SU-DHL-6 (cell line): ENCODE data around the gene FHOD3.

ENCODE experiments used
- H2AFZ ChIP-seq: fragments of 200-600 bp; sonication (generic); 2 replicates; pipeline ENCODE4 v1.6.1; 2014; ENCODE audit warnings: low read depth, mild to moderate bottlenecking, moderate library complexity, mixed read lengths, antibody characterized with exemption, low read length; ENCODE audit not compliant: severe bottlenecking
- H3F3A ChIP-seq: fragments of 200-600 bp; shearing (Covaris generic); 2 replicates; pipeline ENCODE4 v1.6.0; 2016; ENCODE audit warnings: antibody characterized with exemption, mild to moderate bottlenecking; ENCODE audit not compliant: insufficient read depth
- H3K27ac ChIP-seq: fragments of 200-600 bp; sonication (generic); 2 replicates; pipeline ENCODE4 v1.5.1; 2016; ENCODE audit warnings: low read depth, mild to moderate bottlenecking, low read length, moderate library complexity, mixed read lengths
- H3K27me3 ChIP-seq: fragments of 200-600 bp; sonication (generic), shearing (Covaris generic); 2 replicates; pipeline ENCODE4 v1.6.0; 2014; ENCODE audit warnings: mild to moderate bottlenecking, low read length
- H3K36me3 ChIP-seq: fragments of 200-600 bp; sonication (generic); 2 replicates; pipeline ENCODE4 v1.6.1; 2014; ENCODE audit warnings: mild to moderate bottlenecking, low read length, mixed read lengths
- H3K4me2 ChIP-seq: fragments of 300-600, 200-600 bp; shearing (Covaris generic), sonication (generic); 2 replicates; pipeline ENCODE4 v1.6.0; 2014; ENCODE audit warnings: low read length, low read depth, mild to moderate bottlenecking; ENCODE audit not compliant: poor library complexity, severe bottlenecking
- H3K4me3 ChIP-seq: fragments of 200-600 bp; sonication (generic); 2 replicates; pipeline ENCODE4 v1.5.1; 2014; ENCODE audit warnings: antibody characterized with exemption, low read length, mild to moderate bottlenecking, mixed read lengths; ENCODE audit not compliant: insufficient read depth, poor library complexity, severe bottlenecking
- H3K79me2 ChIP-seq: fragments of 200-600 bp; sonication (generic); 2 replicates; pipeline ENCODE4 v1.6.1; 2014; ENCODE audit warnings: mild to moderate bottlenecking, low read length, moderate library complexity; ENCODE audit not compliant: insufficient read depth
- H3K9ac ChIP-seq: fragments of 200-600 bp; sonication (generic); 2 replicates; pipeline ENCODE4 v1.7.0; 2014; ENCODE audit warnings: mild to moderate bottlenecking, low read length
- H3K9me2 ChIP-seq: fragments of 200-600 bp; sonication (generic); replicated peaks from 2 replicates; pipeline ENCODE4 v1.6.1; 2014; ENCODE audit warnings: low read length; ENCODE audit not compliant: insufficient read depth
- H3K9me3 ChIP-seq: fragments of 200-600 bp; sonication (generic); 2 replicates; pipeline ENCODE4 v1.6.1; 2014; ENCODE audit warnings: low read length, mixed read lengths; ENCODE audit not compliant: insufficient read depth
- H4K20me1 ChIP-seq: fragments of 200-600 bp; sonication (generic); 2 replicates; pipeline ENCODE4 v1.6.1; 2014; ENCODE audit warnings: low read depth, mild to moderate bottlenecking, antibody characterized with exemption, low read length, moderate library complexity, mixed read lengths
- CTCF ChIP-seq: fragments of 200-600 bp; sonication (generic); IDR thresholded peaks from one replicate; pipeline ENCODE4 v1.5.1; 2017; ENCODE audit warnings: antibody characterized with exemption, mild to moderate bottlenecking, low read length, moderate library complexity; ENCODE audit not compliant: insufficient read depth, poor library complexity, severe bottlenecking
- EZH2phosphoT487 ChIP-seq: fragments of 200-600 bp; sonication (generic), shearing (Covaris generic); conservative IDR thresholded peaks from 2 replicates; pipeline ENCODE4 v1.6.1; 2018; ENCODE audit warnings: mild to moderate bottlenecking, antibody characterized with exemption, low read length, moderate library complexity, mixed read lengths

FHOD3 gene

GRCh38 chr18:36288689-36289088 is 8.8 kb upstream of the FHOD3 start:
- Histone ChIP-seq H4K20me1 (no peaks in the 10 kb centered on the region), H3K36me3 (no peaks in the 10 kb centered on the region), H3K9ac (no peak overlapping the region), H3K9me3 (no peaks in the 10 kb centered on the region), H3F3A (no peaks in the 10 kb centered on the region), H3K79me2 (no peaks in the 10 kb centered on the region), H2AFZ (no peak overlapping the region), H3K4me2 (no peak overlapping the region), H3K27me3 (no peaks in the 10 kb centered on the region), H3K4me3 (no peak overlapping the region), H3K27ac (no peak overlapping the region), H3K9me2 (no peaks in the 10 kb centered on the region)
- no peak for TF ChIP-seq CTCF
- no peak for TF ChIP-seq EZH2phosphoT487

GRCh38 chr18:36294031-36294430 is 3.5 kb upstream of the FHOD3 start:
- no peaks in the 10 kb centered on the region for H3K79me2 ChIP-seq
- no peak overlapping the region for H3K27ac ChIP-seq
- H3K4me3 ChIP-seq = no peak overlapping the region
- H2AFZ ChIP-seq = no peak overlapping the region
- no peaks in the 10 kb centered on the region for H3K27me3 ChIP-seq
- H3K4me2 ChIP-seq = no peak overlapping the region
- TF ChIP-seq EZH2phosphoT487 (no peak), CTCF (no peak)
- H3K36me3 ChIP-seq = no peaks in the 10 kb centered on the region
- no peaks in the 10 kb centered on the region for H4K20me1 ChIP-seq
- no peaks in the 10 kb centered on the region for H3K9me3 ChIP-seq
- H3K9me2 ChIP-seq = no peaks in the 10 kb centered on the region
- H3F3A ChIP-seq = no peaks in the 10 kb centered on the region
- H3K9ac ChIP-seq = no peak overlapping the region

- Histone ChIP-seq H3K79me2 (no peaks in the 10 kb centered on the region), H3K27me3 (no peaks in the 10 kb centered on the region), H3K36me3 (no peaks in the 10 kb centered on the region), H3K4me3 (no peak overlapping the region), H3K9me3 (no peaks in the 10 kb centered on the region), H3K4me2 (no peak overlapping the region), H3F3A (no peaks in the 10 kb centered on the region), H4K20me1 (no peaks in the 10 kb centered on the region), H3K9ac (no peak overlapping the region), H3K9me2 (no peaks in the 10 kb centered on the region), H3K27ac (no peak overlapping the region), H2AFZ (no peak overlapping the region)
- TF ChIP-seq CTCF (no peak), EZH2phosphoT487 (no peak)
These were observed 2.3 kb upstream of the FHOD3 start for GRCh38 chr18:36295214-36295613.
